ENCODE measurements around the gene PRCP.

- TF ChIP-seq CTCF (IDR thresholded peaks at IDR 0.05; ENCODE audit: low read depth, low read length, missing input control) (no peak), RAD21 (IDR thresholded peaks at IDR 0.05) (no peak), SP1 (IDR thresholded peaks at IDR 0.05) (no peak), GABPA (IDR thresholded peaks at IDR 0.05 in 1 of 2, conservative IDR thresholded peaks at IDR 0.05 in 1 of 2) (no peak), REST (IDR thresholded peaks at IDR 0.05) (no peak), TAF1 (conservative IDR thresholded peaks at IDR 0.05) (no peak), ZBTB33 (IDR thresholded peaks at IDR 0.05) (no peak), MAX (IDR thresholded peaks at IDR 0.05) (no peak), ATF3 (IDR thresholded peaks at IDR 0.05) (no peak), YY1 (IDR thresholded peaks at IDR 0.05) (no peak), FOXA1 (IDR thresholded peaks at IDR 0.05) (no peak)
Measured at GRCh38 chr11:82854242-82854641, 46.0 kb downstream of the PRCP start.
